ENCODE results near the gene TGOLN2. TPM values are rescaled to one million over a fixed set of nuclear protein-coding genes. Genes with fewer than 3 reads are reported as not detected.

The TGOLN2 gene
- total RNA-seq, 1 donor from 2014 or later: 48.3 TPM

- DNase-seq: no peak
Observed at GRCh38 chr2:85308896-85309555, 18.8 kb downstream of the TGOLN2 start.

GRCh38 chr2:85308201-85308600 is 19.6 kb downstream of the TGOLN2 start:
- no peak for DNase-seq

- DNase-seq: no peak
Observed at GRCh38 chr2:85307527-85307897, 20.3 kb downstream of the TGOLN2 start.

- DNase-seq: no peak
Observed at GRCh38 chr2:85303780-85304531, 23.8 kb downstream of the TGOLN2 start.

GRCh38 chr2:85302121-85302520 is 25.7 kb downstream of the TGOLN2 start:
- no peak for DNase-seq

- no peak for DNase-seq
Observed at GRCh38 chr2:85291425-85292023, 36.3 kb downstream of the TGOLN2 start.

- no peak for DNase-seq
Observed at GRCh38 chr2:85288244-85288725, 39.5 kb downstream of the TGOLN2 start.

GRCh38 chr2:85287721-85288120 is 40.1 kb downstream of the TGOLN2 start:
- no peak for DNase-seq

- DNase-seq: no peak
Observed at GRCh38 chr2:85286918-85287317, 40.9 kb downstream of the TGOLN2 start.

GRCh38 chr2:85283641-85284040 is 44.1 kb downstream of the TGOLN2 start:
- no peak for DNase-seq

GRCh38 chr2:85282914-85283313 is 44.9 kb downstream of the TGOLN2 start:
- DNase-seq: no peak

- no peak for DNase-seq
Observed at GRCh38 chr2:85281553-85281952, 46.2 kb downstream of the TGOLN2 start.

GRCh38 chr2:85278361-85278760 is 49.4 kb downstream of the TGOLN2 start:
- peak; percentile 45 for DNase-seq

GRCh38 chr2:85277416-85278158 is 50.2 kb downstream of the TGOLN2 start:
- peak; percentile 97 for DNase-seq

- DNase-seq: peak; percentile 16
Observed at GRCh38 chr2:85276571-85277118, 51.1 kb downstream of the TGOLN2 start.

- peak; percentile 17 for DNase-seq
Observed at GRCh38 chr2:85275984-85276540, 51.7 kb downstream of the TGOLN2 start.

GRCh38 chr2:85273738-85274731 is 53.8 kb downstream of the TGOLN2 start:
- DNase-seq: no peak

- no peak for DNase-seq
Observed at GRCh38 chr2:85272357-85272756, 55.4 kb downstream of the TGOLN2 start.

GRCh38 chr2:85269959-85270358 is 57.8 kb downstream of the TGOLN2 start:
- peak; percentile 62 for DNase-seq
